ENCODE data around the gene SEMA5B. TPM values are rescaled to one million over a fixed set of nuclear protein-coding genes. Genes with fewer than 3 reads are reported as not detected.

Gene SEMA5B
- polyA plus RNA-seq, 1 of the 3 experiments (the other 2 are of a cell fraction): 0.43 TPM

GRCh38 chr3:123012652-123013051, 14.9 kb downstream of the SEMA5B start:
- H3K9me2 ChIP-seq: no peaks in the 10 kb centered on the region
- CTCF ChIA-PET: interaction anchor here (1.1 to 3.6 kb wide), 4 partner anchors 10 to 75 kb away, joined by 3 to 21 read pairs (median 11); partner anchors contain the start of gene SEMA5B
- no peaks in the 10 kb centered on the region for H3K36me3 ChIP-seq (replicated peaks in 1 of 2; ENCODE audit: control insufficient read depth in 1 of 2, insufficient read depth in 2 of 2, low read length in 1 of 2)
- H3K27me3 ChIP-seq (ENCODE audit: insufficient read depth): 0 out of 2 replicates have a peak, but pooled peaks cover 10% of the 10 kb centered on the region
- no peaks in the 10 kb centered on the region for H3K4me1 ChIP-seq (ENCODE audit: control insufficient read depth in 1 of 2, insufficient read depth in 2 of 2, low read depth in 1 of 2, low read length in 1 of 2)
- 83% methylated on average over 1 of the region's 1 CpG for WGBS (ENCODE audit: low lambda C conversion rate)
- DNase-seq: no peak
- TF ChIP-seq FOSL2 (IDR thresholded peaks at IDR 0.05; ENCODE audit: borderline replicate concordance, low read depth) (no peak), MEF2A (IDR thresholded peaks at IDR 0.05; ENCODE audit: borderline replicate concordance, low read depth) (no peak), MXI1 (IDR thresholded peaks at IDR 0.05; ENCODE audit: low read depth, low read length) (no peak), EZH2phosphoT487 (IDR thresholded peaks at IDR 0.05; ENCODE audit: borderline replicate concordance, low read depth) (no peak), CHD2 (IDR thresholded peaks at IDR 0.05; ENCODE audit: low read length, partially characterized antibody) (no peak), FOXJ3 (CRISPR knock-in tag; IDR thresholded peaks at IDR 0.05) (no peak), IRF3 (IDR thresholded peaks at IDR 0.05; ENCODE audit: low read depth, low read length) (no peak), ELF1 (IDR thresholded peaks at IDR 0.05) (no peak), USF1 (IDR thresholded peaks at IDR 0.05; ENCODE audit: borderline replicate concordance, low read depth) (no peak), TCF12 (IDR thresholded peaks at IDR 0.05) (no peak), TEAD4 (IDR thresholded peaks at IDR 0.05; ENCODE audit: borderline replicate concordance, insufficient read depth) (no peak), ZBTB33 (IDR thresholded peaks at IDR 0.05; ENCODE audit: borderline replicate concordance, low read depth) (no peak), NRF1 (IDR thresholded peaks at IDR 0.05; ENCODE audit: low read depth, low read length) (no peak), SMC3 (IDR thresholded peaks at IDR 0.05; ENCODE audit: low read depth, low read length) (no peak), NFIC (IDR thresholded peaks at IDR 0.05; ENCODE audit: borderline replicate concordance) (no peak), RXRA (IDR thresholded peaks at IDR 0.05; ENCODE audit: borderline replicate concordance, low read depth) (no peak), JUND (IDR thresholded peaks at IDR 0.05) (no peak)
- no peak overlapping the region for H3K4me3 ChIP-seq (ENCODE audit: low read depth in 2 of 2, low read length in 1 of 2)
- no peak overlapping the region for H3K27ac ChIP-seq (ENCODE audit: low read depth in 2 of 2, low read length in 1 of 2)
- no peaks in the 10 kb centered on the region for H3K9me3 ChIP-seq
- no peak overlapping the region for H2AFZ ChIP-seq (ENCODE audit: low read depth)
- H3F3A ChIP-seq (replicated peaks; ENCODE audit: insufficient read depth): no peaks in the 10 kb centered on the region
- no peaks in the 10 kb centered on the region for H4K20me1 ChIP-seq (ENCODE audit: insufficient read depth)
- H3K9ac ChIP-seq: no peak overlapping the region
- H3K79me2 ChIP-seq (ENCODE audit: insufficient read depth): no peaks in the 10 kb centered on the region
- no peak overlapping the region for H3K4me2 ChIP-seq
- POLR2A ChIA-PET: no interaction called here
